ENCODE results near the gene IL21R. TPM values are rescaled to one million over a fixed set of nuclear protein-coding genes. Genes with fewer than 3 reads are reported as not detected.
A peak's percentile ranks its signal among the peaks of the same experiment; 100 is the strongest.

IL21R gene
- total RNA-seq, 1 experiment from 2014 or later = 1.9 TPM

- no peaks in the 10 kb centered on the region for H4K20me1 ChIP-seq (ENCODE audit: insufficient read depth, low read depth, low read length)
- H3K27me3 ChIP-seq (ENCODE audit: low read length) = no peaks in the 10 kb centered on the region
- no peak overlapping the region for H3K27ac ChIP-seq (ENCODE audit: low read length)
- no peaks in the 10 kb centered on the region for H3K79me2 ChIP-seq (ENCODE audit: low read length)
- H3K9ac ChIP-seq (ENCODE audit: low read length) = no peak overlapping the region
- H3K36me3 ChIP-seq (ENCODE audit: insufficient read depth, low read length) = no peaks in the 10 kb centered on the region
- no peaks in the 10 kb centered on the region; the same call in 1 of the 2 replicates for H3K9me3 ChIP-seq (ENCODE audit: low read length)
- H3K4me3 ChIP-seq (ENCODE audit: low read length) = no peak overlapping the region
- H3K4me1 ChIP-seq (ENCODE audit: low read length) = peaks cover 11% of the 10 kb centered on the region
- no peak overlapping the region for H3K4me2 ChIP-seq (ENCODE audit: low read depth, low read length, poor library complexity, severe bottlenecking)
- H3K9me2 ChIP-seq (replicated peaks; ENCODE audit: insufficient read depth, low read length) = no peaks in the 10 kb centered on the region
- H2AFZ ChIP-seq (ENCODE audit: low read length) = no peak overlapping the region
- no peak for DNase-seq
These were observed 32.2 kb upstream of the IL21R start for GRCh38 chr16:27369806-27370205.

DNA sequence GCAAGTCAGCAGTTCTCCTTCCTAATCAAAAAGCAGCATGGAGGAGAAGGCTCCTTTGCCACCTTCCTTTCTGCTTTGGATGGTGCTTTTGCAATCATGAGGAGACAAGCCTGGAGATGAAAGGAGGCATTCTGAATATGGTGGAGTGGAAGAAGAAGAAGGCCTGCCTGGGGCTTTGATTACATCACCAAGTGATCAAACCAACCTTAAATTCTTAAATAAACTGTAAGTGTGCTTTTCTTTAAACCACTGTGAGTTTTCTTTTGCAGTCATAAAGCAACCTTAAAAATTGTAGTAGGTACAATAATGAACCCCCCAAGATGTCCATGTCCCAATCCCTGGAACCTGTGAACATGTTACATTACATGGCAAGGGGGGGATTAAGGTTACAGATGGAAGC, 31.7 kb upstream of the IL21R start:
- H3K9me3 ChIP-seq (ENCODE audit: low read length) = no peaks in the 10 kb centered on the region; the same call in 1 of the 2 replicates
- H3K4me3 ChIP-seq (ENCODE audit: low read length) = no peak overlapping the region
- H3K9me2 ChIP-seq (replicated peaks; ENCODE audit: insufficient read depth, low read length) = no peaks in the 10 kb centered on the region
- H3K36me3 ChIP-seq (ENCODE audit: insufficient read depth, low read length) = no peaks in the 10 kb centered on the region
- H3K4me1 ChIP-seq (ENCODE audit: low read length) = peaks cover 11% of the 10 kb centered on the region
- no peak overlapping the region for H3K9ac ChIP-seq (ENCODE audit: low read length)
- no peaks in the 10 kb centered on the region for H3K27me3 ChIP-seq (ENCODE audit: low read length)
- DNase-seq = no peak
- no peak overlapping the region for H3K4me2 ChIP-seq (ENCODE audit: low read depth, low read length, poor library complexity, severe bottlenecking)
- H2AFZ ChIP-seq (ENCODE audit: low read length) = no peak overlapping the region
- H3K27ac ChIP-seq (ENCODE audit: low read length) = no peak overlapping the region
- no peaks in the 10 kb centered on the region for H4K20me1 ChIP-seq (ENCODE audit: insufficient read depth, low read depth, low read length)
- H3K79me2 ChIP-seq (ENCODE audit: low read length) = no peaks in the 10 kb centered on the region

GRCh38 chr16:27373312-27373711, 28.7 kb upstream of the IL21R start:
- no peaks in the 10 kb centered on the region for H3K79me2 ChIP-seq (ENCODE audit: low read length)
- H3K27me3 ChIP-seq (ENCODE audit: low read length) = no peaks in the 10 kb centered on the region
- peaks cover 16% of the 10 kb centered on the region for H3K4me1 ChIP-seq (ENCODE audit: low read length)
- no peaks in the 10 kb centered on the region for H3K36me3 ChIP-seq (ENCODE audit: insufficient read depth, low read length)
- H3K4me3 ChIP-seq (ENCODE audit: low read length) = no peak overlapping the region
- H3K4me2 ChIP-seq (ENCODE audit: low read depth, low read length, poor library complexity, severe bottlenecking) = no peak overlapping the region
- H3K9me3 ChIP-seq (ENCODE audit: low read length) = no peaks in the 10 kb centered on the region; the same call in 1 of the 2 replicates
- H3K27ac ChIP-seq (ENCODE audit: low read length) = no peak overlapping the region
- H2AFZ ChIP-seq (ENCODE audit: low read length) = no peak overlapping the region
- H3K9ac ChIP-seq (ENCODE audit: low read length) = no peak overlapping the region
- DNase-seq = no peak
- no peaks in the 10 kb centered on the region for H3K9me2 ChIP-seq (replicated peaks; ENCODE audit: insufficient read depth, low read length)
- no peaks in the 10 kb centered on the region for H4K20me1 ChIP-seq (ENCODE audit: insufficient read depth, low read depth, low read length)

- Histone ChIP-seq H3K36me3 (ENCODE audit: insufficient read depth, low read length) (no peaks in the 10 kb centered on the region), H4K20me1 (ENCODE audit: insufficient read depth, low read depth, low read length) (no peaks in the 10 kb centered on the region), H3K9ac (ENCODE audit: low read length) (no peak overlapping the region), H3K27ac (ENCODE audit: low read length) (no peak overlapping the region), H2AFZ (ENCODE audit: low read length) (no peak overlapping the region), H3K4me2 (ENCODE audit: low read depth, low read length, poor library complexity, severe bottlenecking) (no peak overlapping the region), H3K27me3 (ENCODE audit: low read length) (no peaks in the 10 kb centered on the region), H3K79me2 (ENCODE audit: low read length) (no peaks in the 10 kb centered on the region), H3K9me3 (ENCODE audit: low read length) (no peaks in the 10 kb centered on the region; the same call in 1 of the 2 replicates), H3K4me3 (ENCODE audit: low read length) (no peak overlapping the region), H3K4me1 (ENCODE audit: low read length) (peaks cover 16% of the 10 kb centered on the region), H3K9me2 (replicated peaks; ENCODE audit: insufficient read depth, low read length) (no peaks in the 10 kb centered on the region)
- DNase-seq = no peak
These were observed 27.7 kb upstream of the IL21R start for GRCh38 chr16:27374221-27374803.

DNA sequence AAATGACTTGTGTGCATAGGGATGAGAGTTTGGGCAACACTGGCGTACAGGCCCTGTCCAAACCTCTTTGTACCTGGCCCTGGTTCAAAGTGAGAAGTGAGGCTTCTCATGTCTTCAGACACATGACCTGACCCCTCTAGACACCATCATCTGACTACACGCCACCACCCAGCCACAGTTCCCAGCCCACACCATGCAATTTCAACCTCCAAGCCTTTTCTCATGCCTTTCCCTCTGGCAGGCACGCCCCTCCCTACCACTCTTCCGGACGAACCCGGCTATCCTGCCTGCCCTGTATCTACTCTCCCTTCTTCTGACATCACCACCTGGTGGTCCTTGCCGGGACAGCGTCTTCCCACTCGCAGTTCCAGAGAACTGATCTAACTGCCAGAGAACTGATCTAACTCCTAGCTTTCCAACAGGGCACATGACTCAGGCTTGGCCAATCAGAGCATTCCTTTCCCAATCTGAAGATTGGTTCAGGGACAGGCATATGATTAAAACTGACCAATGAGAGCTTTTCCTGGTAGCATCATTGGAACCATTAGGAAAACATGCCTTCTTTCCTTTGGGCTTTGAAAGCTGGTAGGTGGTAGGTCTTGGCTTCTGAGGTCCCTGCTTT, 27.1 kb upstream of the IL21R start:
- Histone ChIP-seq H3K4me2 (ENCODE audit: low read depth, low read length, poor library complexity, severe bottlenecking) (no peak overlapping the region), H3K27ac (ENCODE audit: low read length) (no peak overlapping the region), H2AFZ (ENCODE audit: low read length) (no peak overlapping the region)

GRCh38 chr16:27377666-27378485, 24.1 kb upstream of the IL21R start:
- Histone ChIP-seq H3K9ac (ENCODE audit: low read length) (no peak overlapping the region), H3K4me3 (ENCODE audit: low read length) (no peak overlapping the region), H4K20me1 (ENCODE audit: insufficient read depth, low read depth, low read length) (no peaks in the 10 kb centered on the region), H3K27ac (ENCODE audit: low read length) (no peak overlapping the region), H3K79me2 (ENCODE audit: low read length) (no peaks in the 10 kb centered on the region), H3K4me1 (ENCODE audit: low read length) (peaks cover 16% of the 10 kb centered on the region), H3K36me3 (ENCODE audit: insufficient read depth, low read length) (no peaks in the 10 kb centered on the region), H3K9me3 (ENCODE audit: low read length) (no peaks in the 10 kb centered on the region), H3K9me2 (replicated peaks; ENCODE audit: insufficient read depth, low read length) (no peaks in the 10 kb centered on the region), H3K27me3 (ENCODE audit: low read length) (no peaks in the 10 kb centered on the region), H2AFZ (ENCODE audit: low read length) (no peak overlapping the region), H3K4me2 (ENCODE audit: low read depth, low read length, poor library complexity, severe bottlenecking) (peak overlapping the region; percentile 1)
- peak; percentile 75 for DNase-seq

More for the DNA sequence above, 27.1 kb upstream of the IL21R start:
- no peaks in the 10 kb centered on the region for H4K20me1 ChIP-seq (ENCODE audit: insufficient read depth, low read depth, low read length)
- H3K79me2 ChIP-seq (ENCODE audit: low read length) = no peaks in the 10 kb centered on the region
- H3K36me3 ChIP-seq (ENCODE audit: insufficient read depth, low read length) = no peaks in the 10 kb centered on the region
- H3K27me3 ChIP-seq (ENCODE audit: low read length) = no peaks in the 10 kb centered on the region
- no peaks in the 10 kb centered on the region; the same call in 1 of the 2 replicates for H3K9me3 ChIP-seq (ENCODE audit: low read length)
- no peak overlapping the region for H3K4me3 ChIP-seq (ENCODE audit: low read length)
- H3K4me1 ChIP-seq (ENCODE audit: low read length) = peaks cover 16% of the 10 kb centered on the region
- no peak overlapping the region for H3K9ac ChIP-seq (ENCODE audit: low read length)
- DNase-seq = peak; percentile 64
- no peaks in the 10 kb centered on the region for H3K9me2 ChIP-seq (replicated peaks; ENCODE audit: insufficient read depth, low read length)

- Histone ChIP-seq H3K27me3 (ENCODE audit: low read length) (no peaks in the 10 kb centered on the region), H3K4me2 (ENCODE audit: low read depth, low read length, poor library complexity, severe bottlenecking) (no peak overlapping the region), H3K79me2 (ENCODE audit: low read length) (no peaks in the 10 kb centered on the region), H2AFZ (ENCODE audit: low read length) (no peak overlapping the region), H3K4me1 (ENCODE audit: low read length) (peaks cover 16% of the 10 kb centered on the region), H3K27ac (ENCODE audit: low read length) (no peak overlapping the region), H3K4me3 (ENCODE audit: low read length) (no peak overlapping the region), H4K20me1 (ENCODE audit: insufficient read depth, low read depth, low read length) (no peaks in the 10 kb centered on the region), H3K9me2 (replicated peaks; ENCODE audit: insufficient read depth, low read length) (no peaks in the 10 kb centered on the region), H3K9ac (ENCODE audit: low read length) (no peak overlapping the region), H3K36me3 (ENCODE audit: insufficient read depth, low read length) (no peaks in the 10 kb centered on the region), H3K9me3 (ENCODE audit: low read length) (no peaks in the 10 kb centered on the region)
- DNase-seq = no peak
These were observed 23.0 kb upstream of the IL21R start for GRCh38 chr16:27378871-27379481.

DNA sequence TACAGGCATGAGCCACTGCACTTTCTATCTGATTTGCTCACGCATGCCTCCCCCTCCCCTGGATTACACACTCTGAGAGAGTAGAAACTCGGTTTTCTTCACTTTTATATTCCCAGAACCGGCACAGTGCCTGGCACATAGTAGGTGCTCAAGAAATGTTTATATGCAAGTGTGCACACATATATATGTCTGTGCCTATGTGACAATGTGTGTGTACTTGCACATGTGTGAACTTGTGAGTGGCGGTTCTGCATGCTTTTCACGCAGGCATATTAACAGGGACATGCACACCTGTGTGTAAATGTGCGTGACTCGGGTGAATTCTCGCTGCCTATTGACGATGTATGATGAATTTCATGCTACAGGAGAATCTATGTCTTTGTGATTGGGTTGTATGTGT, 22.1 kb upstream of the IL21R start:
- Histone ChIP-seq H3K4me3 (ENCODE audit: low read length) (no peak overlapping the region), H3K79me2 (ENCODE audit: low read length) (no peaks in the 10 kb centered on the region), H3K27ac (ENCODE audit: low read length) (no peak overlapping the region), H3K9ac (ENCODE audit: low read length) (no peak overlapping the region), H3K36me3 (ENCODE audit: insufficient read depth, low read length) (no peaks in the 10 kb centered on the region), H3K4me1 (ENCODE audit: low read length) (peaks cover 12% of the 10 kb centered on the region), H2AFZ (ENCODE audit: low read length) (no peak overlapping the region), H3K9me3 (ENCODE audit: low read length) (no peaks in the 10 kb centered on the region), H4K20me1 (ENCODE audit: insufficient read depth, low read depth, low read length) (no peaks in the 10 kb centered on the region), H3K27me3 (ENCODE audit: low read length) (0 out of 2 replicates have a peak, but pooled peaks cover 3% of the 10 kb centered on the region), H3K4me2 (ENCODE audit: low read depth, low read length, poor library complexity, severe bottlenecking) (no peak overlapping the region), H3K9me2 (replicated peaks; ENCODE audit: insufficient read depth, low read length) (no peaks in the 10 kb centered on the region)
- no peak for DNase-seq

Data from Karpas-422 (cell line).